HL-60/S4 treated with retinoic acid at 250 ng/mL for 4 days and 3 days (cell line): ENCODE results near the gene FAM180B.

Source experiments
- in situ Hi-C: fragments of 300-500 bp; cut with MboI; formaldehyde crosslinking; loops from 2 replicates; pipeline ENCODE4 v1.7.0; 2022; ENCODE audit warnings: low sequenced_read_pairs

FAM180B gene

GRCh38 chr11:47566149-47566698, 20.3 kb upstream of the FAM180B start:
- in situ Hi-C loops: no loop called here

DNA sequence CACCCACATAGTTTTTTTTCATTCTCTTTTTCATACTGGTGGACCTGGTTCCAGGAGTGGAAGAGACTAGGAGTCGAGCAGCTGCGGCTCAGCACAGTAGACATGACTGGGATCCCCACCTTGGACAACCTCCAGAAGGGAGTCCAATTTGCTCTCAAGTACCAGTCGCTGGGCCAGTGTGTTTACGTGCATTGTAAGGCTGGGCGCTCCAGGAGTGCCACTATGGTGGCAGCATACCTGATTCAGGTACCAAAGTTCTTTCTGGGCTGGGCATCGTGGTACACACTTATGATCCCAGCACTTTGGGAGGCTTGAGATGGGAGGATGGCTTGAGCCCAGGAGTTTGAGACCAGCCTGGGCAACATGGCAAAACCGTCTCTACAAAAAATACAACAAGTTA, 16.8 kb upstream of the FAM180B start:
- in situ Hi-C loops: no loop called here

GRCh38 chr11:47570651-47571356, 15.7 kb upstream of the FAM180B start:
- in situ Hi-C loops: no loop called here

DNA sequence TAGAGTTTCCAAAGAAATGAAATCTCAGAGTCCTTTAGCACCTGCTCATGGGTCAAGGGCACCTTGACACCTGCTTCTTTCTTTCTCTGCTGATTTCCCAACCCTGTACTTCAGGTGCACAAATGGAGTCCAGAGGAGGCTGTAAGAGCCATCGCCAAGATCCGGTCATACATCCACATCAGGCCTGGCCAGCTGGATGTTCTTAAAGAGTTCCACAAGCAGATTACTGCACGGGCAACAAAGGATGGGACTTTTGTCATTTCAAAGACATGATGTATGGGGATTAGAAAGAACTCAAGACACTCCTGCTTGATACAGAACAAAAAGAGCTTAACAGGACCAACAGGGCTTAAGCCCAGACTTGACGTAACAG, 15.1 kb upstream of the FAM180B start:
- in situ Hi-C loops: no loop called here

GRCh38 chr11:47571895-47572294, 14.6 kb upstream of the FAM180B start:
- in situ Hi-C loops: no loop called here

- in situ Hi-C loops: no loop called here
These were observed 13.7 kb upstream of the FAM180B start for GRCh38 chr11:47572715-47573255.

GRCh38 chr11:47573321-47573720, 13.2 kb upstream of the FAM180B start:
- in situ Hi-C loops: no loop called here

GRCh38 chr11:47577460-47578041, 8.9 kb upstream of the FAM180B start:
- in situ Hi-C loops: no loop called here

DNA sequence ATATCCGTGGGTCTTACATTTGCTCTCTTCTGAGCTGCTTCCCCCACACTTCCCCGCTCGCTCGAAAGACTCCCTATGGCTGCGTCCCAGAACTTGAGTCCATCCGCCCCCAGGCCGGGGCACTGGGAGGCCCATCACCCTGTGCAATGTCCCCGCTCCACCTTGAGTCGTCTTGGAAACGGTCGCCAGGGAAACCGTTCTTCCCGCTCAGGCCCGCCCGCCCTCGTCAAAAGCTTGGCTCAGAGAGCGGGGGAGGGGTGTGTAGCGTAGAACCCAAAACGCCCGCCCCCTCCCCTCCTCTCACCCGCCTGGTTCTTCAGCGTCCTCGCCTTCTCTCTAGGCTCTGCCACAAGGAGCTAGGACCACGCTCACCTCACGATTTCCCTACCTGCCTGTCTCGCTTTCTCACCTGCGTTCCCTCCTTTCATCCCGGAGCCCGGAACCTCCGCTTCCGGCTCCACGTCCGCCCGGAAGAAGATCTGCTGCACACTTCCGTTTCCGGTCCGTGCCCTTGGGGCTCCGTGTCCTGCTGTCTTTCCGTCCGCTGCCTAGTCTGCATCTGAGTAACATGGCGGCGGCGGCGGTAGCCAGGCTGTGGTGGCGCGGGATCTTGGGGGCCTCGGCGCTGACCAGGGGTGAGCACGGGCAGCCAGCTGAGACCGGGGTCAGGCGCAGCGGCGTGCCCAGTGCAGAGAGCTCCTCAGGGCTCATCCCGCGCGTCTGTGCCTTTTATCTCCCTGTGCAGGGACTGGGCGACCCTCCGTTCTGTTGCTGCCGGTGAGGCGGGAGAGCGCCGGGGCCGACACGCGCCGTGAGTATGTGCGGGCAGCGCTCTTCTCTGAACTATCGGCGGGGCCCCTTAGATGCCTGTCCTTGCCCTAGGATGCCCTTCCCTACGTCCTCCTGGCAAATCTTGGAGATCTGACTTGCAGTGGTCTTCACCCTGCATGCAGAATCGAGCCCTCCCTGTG, 7.7 kb upstream of the FAM180B start, which contains the start of the genes KBTBD4 and NDUFS3:
KBTBD4 (minus strand) TSS at position 447 of the 971 bp plus-strand sequence; CDS start at position 428, 19 bp downstream.
NDUFS3 (plus strand) TSS at position 551 of the 971 bp plus-strand sequence; CDS start at position 569, 18 bp downstream.
- in situ Hi-C loops: no loop called here

GRCh38 chr11:47583844-47584243, 2.6 kb upstream of the FAM180B start:
- in situ Hi-C loops: no loop called here

- in situ Hi-C loops: no loop called here
These were observed 700 bp downstream of the FAM180B start for GRCh38 chr11:47587039-47587716.

DNA sequence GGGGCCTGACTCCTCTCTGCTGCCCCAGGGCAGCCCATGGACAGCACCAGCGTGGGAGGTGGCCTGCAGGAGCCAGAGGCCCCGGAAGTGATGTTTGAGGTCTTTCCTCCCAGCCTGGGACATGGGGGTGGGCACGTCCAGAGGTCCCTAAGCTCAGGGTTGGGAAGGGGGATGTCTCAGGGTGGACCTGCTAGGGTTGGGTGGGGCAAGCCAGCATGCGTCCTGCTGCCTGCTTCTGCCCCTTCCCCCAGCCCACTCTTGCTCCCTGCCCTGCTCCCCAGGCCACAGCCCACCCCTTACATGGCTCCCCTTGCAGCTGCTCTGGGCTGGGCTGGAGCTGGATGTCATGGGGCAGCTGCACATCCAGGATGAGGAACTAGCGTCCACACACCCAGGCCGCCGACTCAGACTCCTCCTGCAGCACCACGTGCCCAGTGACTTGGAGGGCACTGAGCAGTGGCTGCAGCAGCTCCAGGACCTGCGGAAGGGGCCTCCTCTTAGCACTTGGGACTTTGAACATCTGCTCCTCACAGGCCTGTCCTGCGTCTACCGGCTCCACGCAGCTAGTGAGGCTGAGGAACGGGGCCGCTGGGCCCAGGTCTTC, 1.3 kb downstream of the FAM180B start:
- in situ Hi-C loops: no loop called here

DNA sequence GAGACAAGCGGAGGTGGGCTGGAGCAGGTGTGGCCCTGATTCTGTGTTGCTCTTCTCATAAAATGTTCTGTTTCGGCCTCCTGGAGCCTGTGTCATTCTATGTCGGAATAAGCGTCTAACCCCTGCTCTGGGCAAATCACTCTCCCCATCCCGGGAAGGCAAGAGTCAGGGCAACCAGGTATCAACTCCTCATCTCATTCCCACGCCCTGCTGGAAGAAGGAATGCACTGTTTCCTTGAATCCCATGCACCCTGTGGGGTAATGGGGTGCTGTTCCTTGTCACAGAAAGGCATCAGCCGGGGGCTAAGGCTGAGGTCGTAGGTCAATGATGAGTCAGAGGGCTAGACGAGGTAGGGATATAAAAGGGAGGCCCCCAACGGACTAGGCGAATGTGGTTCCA, 2.6 kb downstream of the FAM180B start:
- in situ Hi-C loops: no loop called here

- in situ Hi-C loops: no loop called here
These were observed 3.1 kb downstream of the FAM180B start for GRCh38 chr11:47589584-47589976.

DNA sequence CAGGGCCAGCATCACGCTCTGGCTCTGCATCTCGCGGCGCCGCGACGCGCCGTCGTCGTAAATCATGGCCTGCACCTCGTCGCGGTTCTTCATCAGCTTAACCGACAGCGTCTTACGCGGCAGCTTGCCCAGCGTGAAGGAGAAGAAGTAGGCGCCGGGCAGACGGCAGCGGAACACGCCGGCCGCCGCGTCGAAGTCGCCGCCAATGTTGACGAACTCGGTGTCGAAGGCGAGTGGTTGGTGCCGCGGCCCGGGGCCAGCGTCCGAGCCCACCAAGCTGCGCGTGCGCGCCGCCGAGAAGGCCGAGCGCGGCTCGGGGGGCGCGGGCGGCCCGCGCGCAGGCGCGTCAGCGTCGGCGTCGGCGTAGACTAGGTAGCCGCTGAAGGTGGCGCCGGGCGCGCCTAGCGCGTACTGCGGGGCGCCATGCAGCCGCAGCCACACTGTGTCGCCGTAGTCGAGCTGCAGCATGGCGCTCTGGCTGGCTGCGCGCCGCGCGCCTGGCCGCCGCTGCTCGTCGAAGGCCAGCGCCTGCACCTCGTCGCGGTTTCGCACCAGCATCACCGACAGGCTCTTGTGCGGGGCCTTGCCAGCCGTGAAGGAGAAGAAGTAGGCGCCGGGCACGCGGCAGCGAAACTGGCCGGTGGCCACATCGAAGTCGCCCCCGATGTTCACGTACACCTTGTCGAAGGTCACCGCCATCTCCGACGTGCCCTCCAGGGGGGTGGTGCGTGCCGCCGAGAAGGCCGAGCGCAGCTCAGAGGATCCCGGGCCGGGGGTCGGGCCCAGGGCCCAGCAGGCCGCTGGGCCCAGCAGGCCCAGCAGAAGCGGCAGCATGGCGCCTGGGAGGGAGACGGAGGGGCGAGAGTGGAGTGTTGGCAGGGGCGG, 3.7 kb downstream of the FAM180B start:
- in situ Hi-C loops: no loop called here

DNA sequence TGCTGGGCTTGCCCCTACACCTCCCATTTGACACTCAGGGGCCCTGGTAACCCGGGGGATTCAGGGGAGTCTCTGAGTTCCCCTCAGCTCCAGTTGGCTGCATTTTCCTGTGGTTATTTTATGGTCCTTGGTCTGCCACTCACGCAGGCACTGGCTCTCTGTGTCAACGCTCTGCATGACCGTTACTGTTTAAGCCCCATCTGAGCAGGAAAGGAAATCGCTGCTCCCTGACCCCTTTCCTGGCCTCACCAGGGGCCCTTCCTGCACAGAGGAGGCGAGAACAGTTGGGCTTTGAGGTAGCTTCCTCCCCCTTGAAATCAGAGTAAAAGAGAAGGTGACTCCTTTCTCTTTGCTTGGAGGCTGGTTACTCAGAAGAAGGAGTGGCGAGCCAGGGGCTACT, 5.3 kb downstream of the FAM180B start:
- in situ Hi-C loops: no loop called here

DNA sequence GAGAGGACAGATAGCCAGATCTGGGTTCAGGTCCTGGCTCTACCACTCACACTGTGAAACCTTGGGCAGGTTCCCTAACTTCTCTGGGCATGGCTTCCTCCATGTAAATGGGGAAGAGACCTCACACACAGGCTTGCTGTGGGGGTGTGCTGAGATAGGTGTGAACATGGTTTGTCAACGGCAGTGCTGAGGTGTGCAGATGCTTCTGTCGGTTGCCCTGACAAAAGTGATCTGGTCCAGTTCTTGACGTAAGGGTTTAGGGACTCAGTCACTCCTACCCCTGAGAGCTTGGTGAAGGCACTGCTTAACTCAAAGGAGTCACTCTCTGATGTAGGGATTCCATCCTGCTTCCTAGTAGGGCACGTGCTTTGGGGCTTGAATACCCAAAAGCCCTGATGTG, 5.8 kb downstream of the FAM180B start:
- in situ Hi-C loops: no loop called here

DNA sequence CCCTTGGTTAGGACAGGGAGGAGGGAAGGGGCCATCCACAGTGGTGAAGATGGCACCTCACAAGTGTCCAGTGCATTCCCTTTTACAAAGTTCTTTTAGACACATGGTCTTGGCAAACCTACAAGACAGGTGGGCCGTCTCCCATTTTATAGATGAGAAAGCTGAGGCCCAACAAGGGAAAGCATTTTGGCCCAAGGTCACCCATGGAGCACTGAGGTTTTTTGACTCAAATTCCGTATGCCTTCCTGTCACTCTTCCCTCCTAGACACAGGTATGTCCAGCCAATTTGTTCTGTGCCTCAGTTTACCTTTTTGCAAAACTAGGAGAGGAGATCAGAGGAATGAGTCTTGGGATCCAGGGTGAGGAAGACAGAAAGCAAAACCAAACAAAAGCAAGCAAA, 6.5 kb downstream of the FAM180B start:
- in situ Hi-C loops: no loop called here

- in situ Hi-C loops: no loop called here
These were observed 7.0 kb downstream of the FAM180B start for GRCh38 chr11:47593492-47593933.
